Measurements from ENCODE around the gene HCST.

HCST gene

GRCh38 chr19:35937345-35938281 lies 35.3 kb downstream of the HCST start:
- no peak for DNase-seq (ENCODE audit: low read depth, low spot score)

GRCh38 chr19:35938282-35939224 lies 36.2 kb downstream of the HCST start:
- DNase-seq (ENCODE audit: low read depth, low spot score), result no peak

GRCh38 chr19:35939307-35940077 lies 37.2 kb downstream of the HCST start:
- no peak for DNase-seq (ENCODE audit: low read depth, low spot score)

- no peak for DNase-seq (ENCODE audit: low read depth, low spot score)
These were observed 37.9 kb downstream of the HCST start for GRCh38 chr19:35940078-35940775.

- no peak for DNase-seq (ENCODE audit: low read depth, low spot score)
These were observed 38.5 kb downstream of the HCST start for GRCh38 chr19:35940839-35941238.

- DNase-seq (ENCODE audit: low read depth, low spot score), result no peak
These were observed 39.9 kb downstream of the HCST start for GRCh38 chr19:35942235-35942634.

- no peak for DNase-seq (ENCODE audit: low read depth, low spot score)
These were observed 41.3 kb downstream of the HCST start for GRCh38 chr19:35943321-35944301.

- no peak for DNase-seq (ENCODE audit: low read depth, low spot score)
These were observed 42.2 kb downstream of the HCST start for GRCh38 chr19:35944556-35944955.

GRCh38 chr19:35945121-35945790 lies 42.9 kb downstream of the HCST start:
- DNase-seq (ENCODE audit: low read depth, low spot score), result no peak

- no peak for DNase-seq (ENCODE audit: low read depth, low spot score)
These were observed 43.9 kb downstream of the HCST start for GRCh38 chr19:35946203-35946602.

- DNase-seq (ENCODE audit: low read depth, low spot score), result no peak
These were observed 46.8 kb downstream of the HCST start for GRCh38 chr19:35949131-35949530.
